OCI-LY3 (cell line): Measurements from ENCODE around the gene RTL9.

ENCODE experiments used
- CTCF ChIP-seq: fragments of 200-600, 300-600 bp; sonication (generic); IDR thresholded peaks from 2 replicates; pipeline ENCODE4 v1.5.1; 2014; ENCODE audit warnings: antibody characterized with exemption, low read length, low read depth
- EZH2phosphoT487 ChIP-seq: fragments of 200-600 bp; shearing (Covaris generic); IDR thresholded peaks from 2 replicates; pipeline ENCODE4 v1.6.1; 2018; ENCODE audit warnings: antibody characterized with exemption, mixed run types, low read depth

DNA sequence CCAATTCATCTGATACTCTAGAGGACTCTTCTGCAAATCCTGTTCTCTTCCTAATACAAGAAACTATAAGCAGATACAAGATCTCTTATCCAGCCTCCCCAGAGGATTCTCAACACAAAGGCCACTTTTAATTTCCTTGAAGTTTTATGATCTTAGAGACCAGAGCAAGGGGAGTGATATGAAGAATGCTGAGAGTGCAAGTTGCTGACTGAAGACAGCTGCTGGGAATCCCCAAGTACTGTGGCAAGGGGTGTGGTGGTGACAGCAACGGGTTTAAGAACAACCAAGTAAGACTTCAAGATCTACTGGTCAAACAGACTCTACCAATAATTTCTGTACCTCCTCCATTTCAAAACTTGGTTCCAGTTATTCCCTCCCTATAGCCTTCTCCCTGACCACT, 47.8 kb upstream of the RTL9 start:
- TF ChIP-seq CTCF, result no peak
- no peak for TF ChIP-seq EZH2phosphoT487
